ENCODE data around the gene PRMT2.
A peak's percentile ranks its signal among the peaks of the same experiment; 100 is the strongest.

Gene PRMT2

GRCh38 chr21:46635324-46636180, at the start of gene PRMT2:
Gene PRMT2, plus strand, starts transcription at chr21:46635674. Its CDS starts 1,278 bp downstream, at chr21:46636952.
- peak; percentile 90 to 93 for DNase-seq

- DNase-seq = no peak
These were observed 41.2 kb upstream of the PRMT2 start for GRCh38 chr21:46594276-46594675.

GRCh38 chr21:46596201-46596600, 39.3 kb upstream of the PRMT2 start:
- DNase-seq = no peak

GRCh38 chr21:46597031-46597430, 38.4 kb upstream of the PRMT2 start:
- no peak for DNase-seq

GRCh38 chr21:46597896-46598343, 37.6 kb upstream of the PRMT2 start:
- DNase-seq = no peak

GRCh38 chr21:46598581-46599572, 36.6 kb upstream of the PRMT2 start:
- DNase-seq = no peak

- DNase-seq = no peak
These were observed 35.2 kb upstream of the PRMT2 start for GRCh38 chr21:46600305-46600704.

GRCh38 chr21:46600978-46601377, 34.5 kb upstream of the PRMT2 start:
- no peak for DNase-seq

GRCh38 chr21:46603228-46603627, 32.2 kb upstream of the PRMT2 start:
- no peak for DNase-seq

GRCh38 chr21:46604329-46604974, 31.0 kb upstream of the PRMT2 start:
- DNase-seq = no peak

- peak; percentile 40 to 41 for DNase-seq
These were observed 30.3 kb upstream of the PRMT2 start, which contains the start of gene S100B for GRCh38 chr21:46604975-46605766. Gene S100B, minus strand, starts transcription at chr21:46605082. Its CDS starts 2,667 bp downstream, at chr21:46602415.

- DNase-seq = peak; percentile 85 to 93
These were observed 29.6 kb upstream of the PRMT2 start for GRCh38 chr21:46605767-46606426.

GRCh38 chr21:46606427-46606813, 29.1 kb upstream of the PRMT2 start:
- DNase-seq = no peak

- DNase-seq = no peak
These were observed 27.8 kb upstream of the PRMT2 start for GRCh38 chr21:46607636-46608035.

GRCh38 chr21:46608672-46609111, 26.8 kb upstream of the PRMT2 start:
- DNase-seq = no peak

GRCh38 chr21:46610018-46610701, 25.3 kb upstream of the PRMT2 start:
- no peak for DNase-seq

GRCh38 chr21:46613391-46613790, 22.1 kb upstream of the PRMT2 start:
- no peak for DNase-seq

GRCh38 chr21:46616050-46616449, 19.4 kb upstream of the PRMT2 start:
- DNase-seq = no peak

GRCh38 chr21:46616656-46617055, 18.8 kb upstream of the PRMT2 start:
- no peak for DNase-seq

GRCh38 chr21:46617267-46618051, 18.0 kb upstream of the PRMT2 start:
- no peak for DNase-seq
